HepG2 (cell line): ENCODE results near the gene ERCC4. TPM values are rescaled to one million over a fixed set of nuclear protein-coding genes. Genes with fewer than 3 reads are reported as not detected.
A peak's percentile ranks its signal among the peaks of the same experiment; 100 is the strongest.

Experiments
- BHLHE40 ChIP-seq: IDR thresholded peaks from 2 replicates; pipeline ENCODE4 v1.6.1; 2011; ENCODE audit warnings: low read length, improper control_type of control experiment
- HOXD1 ChIP-seq: sonication (generic); formaldehyde crosslinking; IDR thresholded peaks from 2 replicates; pipeline ENCODE4 v1.5.0; 2020; ENCODE audit warnings: missing genetic modification reagents
- IKZF4 ChIP-seq: sonication (generic); formaldehyde crosslinking; IDR thresholded peaks from 2 replicates; pipeline ENCODE4 v1.5.1; 2020; ENCODE audit warnings: borderline replicate concordance, mild to moderate bottlenecking, low read depth, missing genetic modification reagents; ENCODE audit errors: not compliant biosample characterization
- RARG ChIP-seq: sonication (generic); formaldehyde crosslinking; IDR thresholded peaks from 2 replicates; pipeline ENCODE4 v1.4.0; 2020; ENCODE audit warnings: low read depth, mild to moderate bottlenecking, missing genetic modification reagents
- SALL1 ChIP-seq: sonication (generic); formaldehyde crosslinking; IDR thresholded peaks from 2 replicates; pipeline ENCODE4 v1.8.0; 2022; ENCODE audit warnings: mild to moderate bottlenecking, missing genetic modification reagents
- SOX6 ChIP-seq, 2 experiments: fragments of 450-650 bp in 1 of 2; sonication (generic) in 1 of 2; formaldehyde crosslinking in 1 of 2; IDR thresholded peaks; 2 replicates each; pipeline versions ENCODE4 v1.4.0 to v1.6.1; 2017 to 2020; ENCODE audit warnings: antibody characterized with exemption in 1 of 2, mild to moderate bottlenecking in 1 of 2, missing genetic modification reagents in 1 of 2
- TOE1 ChIP-seq: sonication (generic); formaldehyde crosslinking; IDR thresholded peaks from 2 replicates; pipeline ENCODE4 v1.4.0; 2020; ENCODE audit warnings: mild to moderate bottlenecking, missing genetic modification reagents
- ZFAT ChIP-seq: sonication (generic); formaldehyde crosslinking; conservative IDR thresholded peaks from 2 replicates; pipeline ENCODE4 v1.8.1; 2023; ENCODE audit warnings: missing genetic modification reagents, inconsistent platforms
- ZFYVE20 ChIP-seq: sonication (generic); formaldehyde crosslinking; IDR thresholded peaks from 2 replicates; pipeline ENCODE4 v1.8.0; 2023; ENCODE audit warnings: low read depth, mild to moderate bottlenecking, moderate library complexity, missing genetic modification reagents, borderline replicate concordance
- ZNF317 ChIP-seq: sonication (generic); formaldehyde crosslinking; IDR thresholded peaks from 2 replicates; pipeline ENCODE4 v1.5.0; 2020; ENCODE audit warnings: mild to moderate bottlenecking, missing genetic modification reagents
- ZNF44 ChIP-seq: sonication (generic); formaldehyde crosslinking; IDR thresholded peaks from 2 replicates; pipeline ENCODE4 v1.5.1; 2020; ENCODE audit warnings: mild to moderate bottlenecking, missing genetic modification reagents
- ZNF510 ChIP-seq: sonication (generic); formaldehyde crosslinking; IDR thresholded peaks from 2 replicates; pipeline ENCODE4 v1.4.0; 2020; ENCODE audit warnings: low read depth, mild to moderate bottlenecking, missing genetic modification reagents
- ZNF775 ChIP-seq: sonication (generic); formaldehyde crosslinking; IDR thresholded peaks from 2 replicates; pipeline ENCODE4 v1.4.0; 2020; ENCODE audit warnings: missing genetic modification reagents, mild to moderate bottlenecking, moderate library complexity, borderline replicate concordance
- polyA plus RNA-seq, 8 experiments: library from polyadenylated mRNA; depleted of rRNA in 3 of 8; stranded (reverse) in 7 of 8; unstranded in 1 of 8; fragments of >200 nt; fragmentation: Illumina TruSeq in 4 of 8; extraction: Trizol in 4 of 8; gene quantifications; 2 replicates each; pipeline versions ENCODE4 v1.2.1 to v1.2.3, GENCODE V29; 2011 to 2016; ENCODE audit warnings: low read depth in 4 of 8, missing spikeins in 1 of 8, mixed read lengths in 1 of 8; ENCODE audit not compliant: insufficient read depth in 1 of 8
- total RNA-seq, 5 experiments: library from RNA; depleted of rRNA; stranded (reverse); fragments of >200 nt; fragmentation: Illumina TruSeq; extraction: Trizol; gene quantifications; 2 replicates each; pipeline ENCODE4 v1.2.3, GENCODE V29; 2016; ENCODE audit warnings: low read depth in 1 of 5
- TF ChIP-seq, protein P1 (sequence below): fragments of 450-650 bp; IDR thresholded peaks from 2 replicates; pipeline ENCODE4 v1.6.1; 2017
- TF ChIP-seq, protein P2 (sequence below): sonication (generic); formaldehyde crosslinking; conservative IDR thresholded peaks from 2 replicates; pipeline ENCODE4 v1.4.0; 2020; ENCODE audit warnings: mild to moderate bottlenecking, missing genetic modification reagents, moderate library complexity
- TF ChIP-seq, protein P3 (sequence below): sonication (generic); formaldehyde crosslinking; IDR thresholded peaks from 2 replicates; pipeline ENCODE4 v1.4.0; 2020; ENCODE audit warnings: missing genetic modification reagents, borderline replicate concordance
- TF ChIP-seq, protein P4 (sequence below): sonication (generic); IDR thresholded peaks from 2 replicates; pipeline ENCODE4 v1.6.1; 2016; ENCODE audit warnings: low read depth, borderline replicate concordance

The ERCC4 gene
- total and polyA plus RNA-seq, 2 of the 13 experiments (the other 11 are each of a cell fraction or from before 2014, with no cell fraction given) = 5.4 to 15.2 TPM

DNA sequence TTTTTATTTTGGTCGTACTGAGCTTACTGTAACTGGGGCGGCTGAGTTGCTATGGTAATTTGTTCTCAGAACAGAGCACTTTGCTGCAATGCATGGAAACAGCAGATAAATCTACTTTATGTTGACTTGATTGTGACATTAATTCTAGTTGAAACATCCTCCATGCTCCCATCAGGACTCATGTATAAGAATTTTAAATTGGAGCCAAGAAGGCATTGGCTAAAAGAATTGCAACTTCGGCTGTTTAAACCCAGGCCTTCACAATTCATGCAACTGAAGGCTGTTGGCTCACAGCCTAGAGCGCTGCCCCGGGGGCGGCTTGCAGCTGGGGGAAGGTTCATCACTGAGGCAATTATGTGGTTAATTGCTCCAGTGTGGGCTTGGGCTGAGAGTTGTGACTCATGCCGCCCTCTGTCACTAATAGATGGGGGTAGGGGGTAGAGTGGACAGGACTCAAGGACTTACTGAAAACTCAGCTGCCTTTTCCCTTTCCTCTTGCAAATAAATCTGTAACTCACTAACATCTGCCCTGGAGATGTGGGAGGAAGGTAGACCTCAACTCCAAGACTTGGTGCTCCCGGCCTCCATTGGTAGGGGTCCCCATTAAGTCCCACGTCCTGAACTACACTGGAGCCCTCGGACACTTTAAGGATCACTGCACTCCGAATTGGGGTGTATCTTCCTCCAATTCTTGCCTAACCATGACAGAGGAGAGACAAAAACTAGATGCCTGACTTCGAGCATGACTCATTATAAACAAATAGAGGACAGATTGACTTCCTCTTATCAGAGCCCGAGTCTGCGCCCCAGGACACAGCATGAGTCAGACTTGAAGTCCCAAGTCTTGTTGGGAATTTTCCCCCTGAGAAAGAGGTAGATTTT, 37.5 kb downstream of the ERCC4 start (continued):
- TF ChIP-seq, protein P1, sequence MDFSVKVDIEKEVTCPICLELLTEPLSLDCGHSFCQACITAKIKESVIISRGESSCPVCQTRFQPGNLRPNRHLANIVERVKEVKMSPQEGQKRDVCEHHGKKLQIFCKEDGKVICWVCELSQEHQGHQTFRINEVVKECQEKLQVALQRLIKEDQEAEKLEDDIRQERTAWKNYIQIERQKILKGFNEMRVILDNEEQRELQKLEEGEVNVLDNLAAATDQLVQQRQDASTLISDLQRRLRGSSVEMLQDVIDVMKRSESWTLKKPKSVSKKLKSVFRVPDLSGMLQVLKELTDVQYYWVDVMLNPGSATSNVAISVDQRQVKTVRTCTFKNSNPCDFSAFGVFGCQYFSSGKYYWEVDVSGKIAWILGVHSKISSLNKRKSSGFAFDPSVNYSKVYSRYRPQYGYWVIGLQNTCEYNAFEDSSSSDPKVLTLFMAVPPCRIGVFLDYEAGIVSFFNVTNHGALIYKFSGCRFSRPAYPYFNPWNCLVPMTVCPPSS = no peak
- TF ChIP-seq RARG = no peak
- TF ChIP-seq HOXD1 (CRISPR knock-in tag) = 0 out of 2 replicates have a peak, but pooled peaks have one; percentile 57
- no peak for TF ChIP-seq TOE1
- TF ChIP-seq ZNF44 (CRISPR knock-in tag) = no peak; the same call in 1 of the 2 replicates
- TF ChIP-seq, protein P2, sequence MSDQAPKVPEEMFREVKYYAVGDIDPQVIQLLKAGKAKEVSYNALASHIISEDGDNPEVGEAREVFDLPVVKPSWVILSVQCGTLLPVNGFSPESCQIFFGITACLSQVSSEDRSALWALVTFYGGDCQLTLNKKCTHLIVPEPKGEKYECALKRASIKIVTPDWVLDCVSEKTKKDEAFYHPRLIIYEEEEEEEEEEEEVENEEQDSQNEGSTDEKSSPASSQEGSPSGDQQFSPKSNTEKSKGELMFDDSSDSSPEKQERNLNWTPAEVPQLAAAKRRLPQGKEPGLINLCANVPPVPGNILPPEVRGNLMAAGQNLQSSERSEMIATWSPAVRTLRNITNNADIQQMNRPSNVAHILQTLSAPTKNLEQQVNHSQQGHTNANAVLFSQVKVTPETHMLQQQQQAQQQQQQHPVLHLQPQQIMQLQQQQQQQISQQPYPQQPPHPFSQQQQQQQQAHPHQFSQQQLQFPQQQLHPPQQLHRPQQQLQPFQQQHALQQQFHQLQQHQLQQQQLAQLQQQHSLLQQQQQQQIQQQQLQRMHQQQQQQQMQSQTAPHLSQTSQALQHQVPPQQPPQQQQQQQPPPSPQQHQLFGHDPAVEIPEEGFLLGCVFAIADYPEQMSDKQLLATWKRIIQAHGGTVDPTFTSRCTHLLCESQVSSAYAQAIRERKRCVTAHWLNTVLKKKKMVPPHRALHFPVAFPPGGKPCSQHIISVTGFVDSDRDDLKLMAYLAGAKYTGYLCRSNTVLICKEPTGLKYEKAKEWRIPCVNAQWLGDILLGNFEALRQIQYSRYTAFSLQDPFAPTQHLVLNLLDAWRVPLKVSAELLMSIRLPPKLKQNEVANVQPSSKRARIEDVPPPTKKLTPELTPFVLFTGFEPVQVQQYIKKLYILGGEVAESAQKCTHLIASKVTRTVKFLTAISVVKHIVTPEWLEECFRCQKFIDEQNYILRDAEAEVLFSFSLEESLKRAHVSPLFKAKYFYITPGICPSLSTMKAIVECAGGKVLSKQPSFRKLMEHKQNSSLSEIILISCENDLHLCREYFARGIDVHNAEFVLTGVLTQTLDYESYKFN (CRISPR knock-in tag) = peak; percentile 68
- TF ChIP-seq, protein P3, sequence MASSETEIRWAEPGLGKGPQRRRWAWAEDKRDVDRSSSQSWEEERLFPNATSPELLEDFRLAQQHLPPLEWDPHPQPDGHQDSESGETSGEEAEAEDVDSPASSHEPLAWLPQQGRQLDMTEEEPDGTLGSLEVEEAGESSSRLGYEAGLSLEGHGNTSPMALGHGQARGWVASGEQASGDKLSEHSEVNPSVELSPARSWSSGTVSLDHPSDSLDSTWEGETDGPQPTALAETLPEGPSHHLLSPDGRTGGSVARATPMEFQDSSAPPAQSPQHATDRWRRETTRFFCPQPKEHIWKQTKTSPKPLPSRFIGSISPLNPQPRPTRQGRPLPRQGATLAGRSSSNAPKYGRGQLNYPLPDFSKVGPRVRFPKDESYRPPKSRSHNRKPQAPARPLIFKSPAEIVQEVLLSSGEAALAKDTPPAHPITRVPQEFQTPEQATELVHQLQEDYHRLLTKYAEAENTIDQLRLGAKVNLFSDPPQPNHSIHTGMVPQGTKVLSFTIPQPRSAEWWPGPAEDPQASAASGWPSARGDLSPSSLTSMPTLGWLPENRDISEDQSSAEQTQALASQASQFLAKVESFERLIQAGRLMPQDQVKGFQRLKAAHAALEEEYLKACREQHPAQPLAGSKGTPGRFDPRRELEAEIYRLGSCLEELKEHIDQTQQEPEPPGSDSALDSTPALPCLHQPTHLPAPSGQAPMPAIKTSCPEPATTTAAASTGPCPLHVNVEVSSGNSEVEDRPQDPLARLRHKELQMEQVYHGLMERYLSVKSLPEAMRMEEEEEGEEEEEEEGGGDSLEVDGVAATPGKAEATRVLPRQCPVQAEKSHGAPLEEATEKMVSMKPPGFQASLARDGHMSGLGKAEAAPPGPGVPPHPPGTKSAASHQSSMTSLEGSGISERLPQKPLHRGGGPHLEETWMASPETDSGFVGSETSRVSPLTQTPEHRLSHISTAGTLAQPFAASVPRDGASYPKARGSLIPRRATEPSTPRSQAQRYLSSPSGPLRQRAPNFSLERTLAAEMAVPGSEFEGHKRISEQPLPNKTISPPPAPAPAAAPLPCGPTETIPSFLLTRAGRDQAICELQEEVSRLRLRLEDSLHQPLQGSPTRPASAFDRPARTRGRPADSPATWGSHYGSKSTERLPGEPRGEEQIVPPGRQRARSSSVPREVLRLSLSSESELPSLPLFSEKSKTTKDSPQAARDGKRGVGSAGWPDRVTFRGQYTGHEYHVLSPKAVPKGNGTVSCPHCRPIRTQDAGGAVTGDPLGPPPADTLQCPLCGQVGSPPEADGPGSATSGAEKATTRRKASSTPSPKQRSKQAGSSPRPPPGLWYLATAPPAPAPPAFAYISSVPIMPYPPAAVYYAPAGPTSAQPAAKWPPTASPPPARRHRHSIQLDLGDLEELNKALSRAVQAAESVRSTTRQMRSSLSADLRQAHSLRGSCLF (CRISPR knock-in tag) = no peak
- TF ChIP-seq ZNF510 (CRISPR knock-in tag) = no peak
- TF ChIP-seq ZNF775 (CRISPR knock-in tag) = no peak
- no peak for TF ChIP-seq IKZF4
- peak; percentile 36; the same call in 1 of the 2 replicates for TF ChIP-seq ZNF317 (CRISPR knock-in tag)
- no peak for TF ChIP-seq ZFYVE20 (CRISPR knock-in tag)
- TF ChIP-seq SALL1 = 0 out of 2 replicates have a peak, but pooled peaks have one; percentile 37
- TF ChIP-seq, protein P4, sequence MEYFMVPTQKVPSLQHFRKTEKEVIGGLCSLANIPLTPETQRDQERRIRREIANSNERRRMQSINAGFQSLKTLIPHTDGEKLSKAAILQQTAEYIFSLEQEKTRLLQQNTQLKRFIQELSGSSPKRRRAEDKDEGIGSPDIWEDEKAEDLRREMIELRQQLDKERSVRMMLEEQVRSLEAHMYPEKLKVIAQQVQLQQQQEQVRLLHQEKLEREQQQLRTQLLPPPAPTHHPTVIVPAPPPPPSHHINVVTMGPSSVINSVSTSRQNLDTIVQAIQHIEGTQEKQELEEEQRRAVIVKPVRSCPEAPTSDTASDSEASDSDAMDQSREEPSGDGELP = peak; percentile 12; the same call in 1 of the 2 replicates
- no peak for TF ChIP-seq ZFAT (CRISPR knock-in tag)
- no peak for TF ChIP-seq SOX6 (IDR thresholded peaks at IDR 0.05)
- TF ChIP-seq SOX6 (CRISPR knock-in tag; IDR thresholded peaks at IDR 0.05) = peak; percentile 74
- no peak for TF ChIP-seq BHLHE40
